GM12878 (cell line): ENCODE data around the gene ZFP1. TPM values are rescaled to one million over a fixed set of nuclear protein-coding genes. Genes with fewer than 3 reads are reported as not detected.

Experiments
- ATAC-seq: fragments of 200-7000 bp; cut with Tn5 transposase; 3 replicates; pipeline ENCODE4 v1.9.1; 2020; ENCODE audit warnings: mild to moderate bottlenecking, moderate library complexity
- BruUV-seq: library from RNA; stranded (reverse); fragments of 400-500 nt; replicated peaks from 2 replicates; lab custom pipeline; 2021; lab: Mats Ljungman, UMichigan
- CTCF ChIA-PET: fragments of 300-600 bp; sonication (Branson Sonifier 250); formaldehyde crosslinking; extraction: SDS; loops from one replicate; lab custom pipeline; 2021; ENCODE audit warnings: inconsistent platforms; lab: Yijun Ruan, JAX
- POLR2A ChIA-PET: fragments of 350-600 bp; formaldehyde crosslinking; extraction: SDS; loops from one replicate; lab custom pipeline; 2021; ENCODE audit warnings: inconsistent platforms; lab: Charles Lee
- RAD21 ChIA-PET: fragments of 300-600 bp; sonication (Branson Sonifier 250); formaldehyde crosslinking; loops from one replicate; lab custom pipeline; 2023; ENCODE audit warnings: antibody characterized with exemption; ENCODE audit not compliant: unreplicated experiment; lab: Charles Lee
- SMC1A ChIA-PET: fragments of 300-600 bp; sonication (Branson Sonifier 250); formaldehyde crosslinking; loops from one replicate; lab custom pipeline; 2023; ENCODE audit not compliant: unreplicated experiment, uncharacterized antibody; lab: Charles Lee
- DNase-seq: peaks from one replicate; pipeline ENCODE4 v3.0.0-alpha.2; 2011; ENCODE audit warnings: low read depth, low spot score
- FAIRE-seq: peaks from 3 replicates; lab custom pipeline; 2011; peaks lifted over from hg19 to GRCh38; lab: Jason Lieb, UNC
- H2AFZ ChIP-seq: 2 replicates; pipeline ENCODE4 v1.6.0; 2011; ENCODE audit warnings: low read depth, low read length, control low read depth; ENCODE audit not compliant: control insufficient read depth
- H3K27ac ChIP-seq: 2 replicates; pipeline ENCODE4 v1.5.1; 2011; ENCODE audit warnings: control low read depth; ENCODE audit not compliant: control insufficient read depth, insufficient read depth
- H3K27me3 ChIP-seq, 2 experiments: replicated peaks in 1 of 2; 2 replicates each; pipeline versions ENCODE4 v1.6.0 to v1.6.1; 2011; ENCODE audit warnings: low read length in 1 of 2; ENCODE audit not compliant: control insufficient read depth in 2 of 2, insufficient read depth in 2 of 2
- H3K36me3 ChIP-seq, 2 experiments: 2 replicates each; pipeline ENCODE4 v1.5.1; 2011; ENCODE audit warnings: low read length in 1 of 2; ENCODE audit not compliant: control insufficient read depth in 2 of 2, insufficient read depth in 2 of 2
- H3K4me1 ChIP-seq: 2 replicates; pipeline ENCODE4 v1.6.1; 2011; ENCODE audit warnings: mild to moderate bottlenecking, low read length, moderate library complexity, mixed read lengths; ENCODE audit not compliant: control insufficient read depth, insufficient read depth
- H3K4me2 ChIP-seq: 2 replicates; pipeline ENCODE4 v1.6.0; 2011; ENCODE audit warnings: control low read depth; ENCODE audit not compliant: control insufficient read depth, insufficient read depth
- H3K4me3 ChIP-seq: fragments of 200-600 bp; sonication (generic); 2 replicates; pipeline ENCODE4 v1.5.1; 2016
- H3K79me2 ChIP-seq: 2 replicates; pipeline ENCODE4 v1.6.0; 2011; ENCODE audit warnings: low read length; ENCODE audit not compliant: control insufficient read depth, insufficient read depth
- H3K9ac ChIP-seq: 2 replicates; pipeline ENCODE4 v1.8.0; 2011; ENCODE audit warnings: low read length, control low read depth, mixed read lengths; ENCODE audit not compliant: control insufficient read depth, insufficient read depth
- H3K9me3 ChIP-seq: replicated peaks from 3 replicates; pipeline ENCODE4 v1.5.1; 2011; ENCODE audit warnings: mild to moderate bottlenecking, low read length; ENCODE audit not compliant: control insufficient read depth, insufficient read depth
- H4K20me1 ChIP-seq: 2 replicates; pipeline ENCODE4 v1.6.0; 2011; ENCODE audit not compliant: control insufficient read depth, insufficient read depth
- BMI1 ChIP-seq: fragments of 450-650 bp; IDR thresholded peaks from 2 replicates; pipeline ENCODE4 v1.6.1; 2016; ENCODE audit warnings: mild to moderate bottlenecking, moderate library complexity, borderline replicate concordance
- CREM ChIP-seq: IDR thresholded peaks from 2 replicates; pipeline ENCODE4 v1.6.1; 2014; ENCODE audit warnings: antibody characterized with exemption, low read depth
- KDM1A ChIP-seq: fragments of 200-600 bp; sonication (generic); IDR thresholded peaks from 2 replicates; pipeline ENCODE4 v1.6.1; 2016; ENCODE audit warnings: borderline replicate concordance
- NFIC ChIP-seq: IDR thresholded peaks from 2 replicates; pipeline ENCODE4 v1.6.1; 2012; ENCODE audit warnings: low read depth, mild to moderate bottlenecking, inconsistent platforms, low read length, moderate library complexity
- NFYB ChIP-seq: IDR thresholded peaks from 2 replicates; pipeline ENCODE4 v1.6.1; 2011; ENCODE audit warnings: low read depth, mild to moderate bottlenecking, low read length, improper control_type of control experiment, moderate library complexity; ENCODE audit not compliant: insufficient read depth
- NR2C2 ChIP-seq: IDR thresholded peaks from 2 replicates; pipeline ENCODE4 v1.6.1; 2011; ENCODE audit warnings: borderline replicate concordance, low read depth; ENCODE audit not compliant: control insufficient read depth, insufficient read length
- POLR2A ChIP-seq: IDR thresholded peaks from 2 replicates; pipeline ENCODE4 v1.6.1; 2011; ENCODE audit warnings: low read depth, mild to moderate bottlenecking, low read length
- RFX5 ChIP-seq: IDR thresholded peaks from 2 replicates; pipeline ENCODE4 v1.6.1; 2011; ENCODE audit warnings: low read depth, low read length, improper control_type of control experiment
- SMARCA5 ChIP-seq: fragments of 450-650 bp; IDR thresholded peaks from 2 replicates; pipeline ENCODE4 v1.6.1; 2017; ENCODE audit warnings: mild to moderate bottlenecking
- SREBF2 ChIP-seq: IDR thresholded peaks from 2 replicates; pipeline ENCODE4 v1.6.1; 2012; ENCODE audit warnings: mild to moderate bottlenecking, low read length
- TCF12 ChIP-seq: IDR thresholded peaks from 2 replicates; pipeline ENCODE4 v1.6.1; 2011; ENCODE audit warnings: low read depth, mild to moderate bottlenecking, low read length
- TCF7 ChIP-seq: IDR thresholded peaks from 2 replicates; pipeline ENCODE4 v1.6.1; 2014; ENCODE audit warnings: antibody characterized with exemption, borderline replicate concordance
- WGBS: methylation state at CpG from one replicate; pipeline ENCODE4 v1.1.6; 2016; ENCODE audit warnings: low lambda C conversion rate; ENCODE audit not compliant: insufficient replicate concordance, insufficient coverage; ENCODE audit errors: missing lambda C conversion rate; 5-methylcytosine and 5-hydroxymethylcytosine counted together
- in situ Hi-C: fragments of 300-500 bp; cut with MboI; formaldehyde crosslinking; loops from 9 replicates; pipeline ENCODE4 v1.14.3; 2018; ENCODE audit warnings: mixed read lengths
- intact Hi-C: fragments of 100-400 bp; cut with micrococcal nuclease; formaldehyde crosslinking; loops from one replicate; pipeline ENCODE4 v1.14.2; 2022; ENCODE audit not compliant: unreplicated experiment
- polyA plus RNA-seq, 11 experiments: library from polyadenylated mRNA; depleted of rRNA in 4 of 11; unstranded in 6 of 11; stranded (reverse) in 5 of 11; fragments of >200 nt; fragmentation: Nextera tagmentation in 4 of 11; fragmentation: Illumina TruSeq in 1 of 11; extraction: Ambion mirVana in 4 of 11; extraction: Trizol in 1 of 11; gene quantifications; 1 replicate in 1 of 11; 2 replicates in 10 of 11; pipeline versions ENCODE4 v1.2.1 to v1.2.3, GENCODE V29; 2011 to 2016; ENCODE audit warnings: inconsistent platforms in 2 of 11, missing spikeins in 2 of 11, low read depth in 1 of 11
- total RNA-seq, 4 experiments: library from RNA; depleted of rRNA in 3 of 4; stranded (reverse); fragments of >200 nt in 3 of 4; fragmentation: Illumina TruSeq in 1 of 4; extraction: Trizol in 1 of 4; gene quantifications; 2 replicates each; pipeline versions ENCODE4 v1.2.1 to v1.2.3, GENCODE V29; 2013 to 2021
- TF ChIP-seq, protein P1 (sequence below): IDR thresholded peaks from 2 replicates; pipeline ENCODE4 v1.6.1; 2012; ENCODE audit warnings: improper control_type of control experiment, low read depth, low read length; ENCODE audit not compliant: insufficient replicate concordance
- TF ChIP-seq, protein P2 (sequence below): fragments of 450-650 bp; conservative IDR thresholded peaks from 2 replicates; pipeline ENCODE4 v1.6.1; 2017; ENCODE audit warnings: mild to moderate bottlenecking, moderate library complexity
- TF ChIP-seq, protein P3 (sequence below): IDR thresholded peaks from 2 replicates; pipeline ENCODE4 v1.6.1; 2012; ENCODE audit warnings: low read depth, low read length, improper control_type of control experiment
- TF ChIP-seq, protein P4 (sequence below), 3 experiments: IDR thresholded peaks in 2 of 3; conservative IDR thresholded peaks in 1 of 3; 2 replicates each; pipeline ENCODE4 v1.5.1; 2011; ENCODE audit warnings: low read depth in 3 of 3, low read length in 3 of 3, mild to moderate bottlenecking in 3 of 3, control low read depth in 2 of 3, moderate library complexity in 2 of 3, inconsistent platforms in 1 of 3, mixed read lengths in 1 of 3; ENCODE audit not compliant: control insufficient read depth in 2 of 3, insufficient read depth in 1 of 3; ENCODE audit errors: extremely low read depth in 1 of 3

Gene ZFP1
- total and polyA plus RNA-seq, 10 of the 15 experiments (the other 5 are each of a cell fraction or from before 2014, with no cell fraction given) = 3.5 to 17.6 (median 14.7) TPM

DNA sequence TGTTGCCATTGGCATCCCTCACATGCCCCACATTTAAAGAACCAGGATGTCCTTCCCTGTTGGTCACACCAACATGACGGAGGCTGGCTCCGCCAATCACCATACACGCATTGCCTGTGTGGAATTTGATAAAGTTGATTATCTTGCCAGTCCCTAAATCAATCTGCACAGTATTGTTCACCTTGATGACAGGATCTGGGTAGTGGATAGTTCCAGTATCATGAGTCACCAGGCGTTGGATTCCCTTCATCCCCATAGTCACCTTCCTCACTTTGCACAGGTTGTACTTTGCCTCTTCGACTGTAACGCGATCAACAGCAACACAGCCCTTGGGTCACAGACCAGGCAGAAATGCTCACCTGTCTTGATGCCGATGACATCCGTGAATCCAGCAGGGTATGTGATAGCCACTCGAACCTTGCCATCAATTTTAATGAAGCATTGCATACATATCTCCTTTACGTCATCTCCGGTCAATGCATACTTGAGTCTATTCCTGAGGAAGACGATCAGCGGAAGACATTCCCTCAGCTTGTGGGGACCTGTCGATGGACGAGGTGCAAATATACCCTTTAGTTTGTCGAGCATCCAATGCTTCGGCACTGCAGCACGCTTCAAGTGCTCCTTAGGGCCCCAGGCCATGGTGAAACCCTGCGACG is 44.4 kb downstream of the ZFP1 start:
- H3K79me2 ChIP-seq = no peaks in the 10 kb centered on the region
- BruUV-seq = no TSS peak
- WGBS = 69% methylated on average over 21 of the region's 21 CpGs
- FAIRE-seq (no peak), DNase-seq (no peak), ATAC-seq (no peak)
- ChIA-PET POLR2A (no interaction called here), CTCF (no interaction called here), SMC1A (no interaction called here), RAD21 (no interaction called here)
- no peak overlapping the region for H3K27ac ChIP-seq
- H3K4me3 ChIP-seq = no peak overlapping the region
- H3K4me1 ChIP-seq = no peaks in the 10 kb centered on the region
- no peaks in the 10 kb centered on the region for H4K20me1 ChIP-seq
- H3K36me3 ChIP-seq = no peaks in the 10 kb centered on the region
- no peak overlapping the region for H3K9ac ChIP-seq
- H2AFZ ChIP-seq = no peak overlapping the region
- no peak overlapping the region for H3K4me2 ChIP-seq
- no peaks in the 10 kb centered on the region; a peak in 2 of 4 replicates for H3K27me3 ChIP-seq
- intact Hi-C loops (no loop called here), in situ Hi-C loops (no loop called here)
- no peaks in the 10 kb centered on the region for H3K9me3 ChIP-seq
- no peak for TF ChIP-seq KDM1A
- TF ChIP-seq RFX5 = no peak
- TF ChIP-seq TCF7 = no peak
- no peak for TF ChIP-seq NFIC
- TF ChIP-seq, protein P1, sequence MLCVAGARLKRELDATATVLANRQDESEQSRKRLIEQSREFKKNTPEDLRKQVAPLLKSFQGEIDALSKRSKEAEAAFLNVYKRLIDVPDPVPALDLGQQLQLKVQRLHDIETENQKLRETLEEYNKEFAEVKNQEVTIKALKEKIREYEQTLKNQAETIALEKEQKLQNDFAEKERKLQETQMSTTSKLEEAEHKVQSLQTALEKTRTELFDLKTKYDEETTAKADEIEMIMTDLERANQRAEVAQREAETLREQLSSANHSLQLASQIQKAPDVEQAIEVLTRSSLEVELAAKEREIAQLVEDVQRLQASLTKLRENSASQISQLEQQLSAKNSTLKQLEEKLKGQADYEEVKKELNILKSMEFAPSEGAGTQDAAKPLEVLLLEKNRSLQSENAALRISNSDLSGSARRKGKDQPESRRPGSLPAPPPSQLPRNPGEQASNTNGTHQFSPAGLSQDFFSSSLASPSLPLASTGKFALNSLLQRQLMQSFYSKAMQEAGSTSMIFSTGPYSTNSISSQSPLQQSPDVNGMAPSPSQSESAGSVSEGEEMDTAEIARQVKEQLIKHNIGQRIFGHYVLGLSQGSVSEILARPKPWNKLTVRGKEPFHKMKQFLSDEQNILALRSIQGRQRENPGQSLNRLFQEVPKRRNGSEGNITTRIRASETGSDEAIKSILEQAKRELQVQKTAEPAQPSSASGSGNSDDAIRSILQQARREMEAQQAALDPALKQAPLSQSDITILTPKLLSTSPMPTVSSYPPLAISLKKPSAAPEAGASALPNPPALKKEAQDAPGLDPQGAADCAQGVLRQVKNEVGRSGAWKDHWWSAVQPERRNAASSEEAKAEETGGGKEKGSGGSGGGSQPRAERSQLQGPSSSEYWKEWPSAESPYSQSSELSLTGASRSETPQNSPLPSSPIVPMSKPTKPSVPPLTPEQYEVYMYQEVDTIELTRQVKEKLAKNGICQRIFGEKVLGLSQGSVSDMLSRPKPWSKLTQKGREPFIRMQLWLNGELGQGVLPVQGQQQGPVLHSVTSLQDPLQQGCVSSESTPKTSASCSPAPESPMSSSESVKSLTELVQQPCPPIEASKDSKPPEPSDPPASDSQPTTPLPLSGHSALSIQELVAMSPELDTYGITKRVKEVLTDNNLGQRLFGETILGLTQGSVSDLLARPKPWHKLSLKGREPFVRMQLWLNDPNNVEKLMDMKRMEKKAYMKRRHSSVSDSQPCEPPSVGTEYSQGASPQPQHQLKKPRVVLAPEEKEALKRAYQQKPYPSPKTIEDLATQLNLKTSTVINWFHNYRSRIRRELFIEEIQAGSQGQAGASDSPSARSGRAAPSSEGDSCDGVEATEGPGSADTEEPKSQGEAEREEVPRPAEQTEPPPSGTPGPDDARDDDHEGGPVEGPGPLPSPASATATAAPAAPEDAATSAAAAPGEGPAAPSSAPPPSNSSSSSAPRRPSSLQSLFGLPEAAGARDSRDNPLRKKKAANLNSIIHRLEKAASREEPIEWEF = no peak
- no peak for TF ChIP-seq POLR2A
- TF ChIP-seq, protein P2, sequence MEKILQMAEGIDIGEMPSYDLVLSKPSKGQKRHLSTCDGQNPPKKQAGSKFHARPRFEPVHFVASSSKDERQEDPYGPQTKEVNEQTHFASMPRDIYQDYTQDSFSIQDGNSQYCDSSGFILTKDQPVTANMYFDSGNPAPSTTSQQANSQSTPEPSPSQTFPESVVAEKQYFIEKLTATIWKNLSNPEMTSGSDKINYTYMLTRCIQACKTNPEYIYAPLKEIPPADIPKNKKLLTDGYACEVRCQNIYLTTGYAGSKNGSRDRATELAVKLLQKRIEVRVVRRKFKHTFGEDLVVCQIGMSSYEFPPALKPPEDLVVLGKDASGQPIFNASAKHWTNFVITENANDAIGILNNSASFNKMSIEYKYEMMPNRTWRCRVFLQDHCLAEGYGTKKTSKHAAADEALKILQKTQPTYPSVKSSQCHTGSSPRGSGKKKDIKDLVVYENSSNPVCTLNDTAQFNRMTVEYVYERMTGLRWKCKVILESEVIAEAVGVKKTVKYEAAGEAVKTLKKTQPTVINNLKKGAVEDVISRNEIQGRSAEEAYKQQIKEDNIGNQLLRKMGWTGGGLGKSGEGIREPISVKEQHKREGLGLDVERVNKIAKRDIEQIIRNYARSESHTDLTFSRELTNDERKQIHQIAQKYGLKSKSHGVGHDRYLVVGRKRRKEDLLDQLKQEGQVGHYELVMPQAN = no peak
- no peak for TF ChIP-seq BMI1
- TF ChIP-seq NR2C2 = no peak
- TF ChIP-seq TCF12 = no peak
- TF ChIP-seq SREBF2 = no peak
- TF ChIP-seq, protein P3, sequence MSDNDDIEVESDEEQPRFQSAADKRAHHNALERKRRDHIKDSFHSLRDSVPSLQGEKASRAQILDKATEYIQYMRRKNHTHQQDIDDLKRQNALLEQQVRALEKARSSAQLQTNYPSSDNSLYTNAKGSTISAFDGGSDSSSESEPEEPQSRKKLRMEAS = no peak
- no peak for TF ChIP-seq NFYB
- no peak for TF ChIP-seq SMARCA5
- no peak for TF ChIP-seq CREM
- TF ChIP-seq, protein P4, sequence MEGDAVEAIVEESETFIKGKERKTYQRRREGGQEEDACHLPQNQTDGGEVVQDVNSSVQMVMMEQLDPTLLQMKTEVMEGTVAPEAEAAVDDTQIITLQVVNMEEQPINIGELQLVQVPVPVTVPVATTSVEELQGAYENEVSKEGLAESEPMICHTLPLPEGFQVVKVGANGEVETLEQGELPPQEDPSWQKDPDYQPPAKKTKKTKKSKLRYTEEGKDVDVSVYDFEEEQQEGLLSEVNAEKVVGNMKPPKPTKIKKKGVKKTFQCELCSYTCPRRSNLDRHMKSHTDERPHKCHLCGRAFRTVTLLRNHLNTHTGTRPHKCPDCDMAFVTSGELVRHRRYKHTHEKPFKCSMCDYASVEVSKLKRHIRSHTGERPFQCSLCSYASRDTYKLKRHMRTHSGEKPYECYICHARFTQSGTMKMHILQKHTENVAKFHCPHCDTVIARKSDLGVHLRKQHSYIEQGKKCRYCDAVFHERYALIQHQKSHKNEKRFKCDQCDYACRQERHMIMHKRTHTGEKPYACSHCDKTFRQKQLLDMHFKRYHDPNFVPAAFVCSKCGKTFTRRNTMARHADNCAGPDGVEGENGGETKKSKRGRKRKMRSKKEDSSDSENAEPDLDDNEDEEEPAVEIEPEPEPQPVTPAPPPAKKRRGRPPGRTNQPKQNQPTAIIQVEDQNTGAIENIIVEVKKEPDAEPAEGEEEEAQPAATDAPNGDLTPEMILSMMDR (IDR thresholded peaks at IDR 0.05 in 2 of 3, conservative IDR thresholded peaks at IDR 0.05 in 1 of 3; ENCODE audit: control insufficient read depth in 2 of 3, extremely low read depth in 1 of 3, insufficient read depth in 1 of 3, low read depth in 3 of 3, low read length in 3 of 3) = no peak
